Memory B cell (primary cell): ENCODE data around the gene SLC35F2.
"Not testable (repeated sequence)": the region's sequence is repeated elsewhere in the genome, so short reads cannot be mapped to it uniquely, and the experiment has no call there.

Source experiments
- ATAC-seq: fragments of 150-1000 bp; cut with Tn5 transposase; 2 replicates; pipeline ENCODE4 v1.10.0; 2021; ENCODE audit warnings: low read depth, mild to moderate bottlenecking, moderate library complexity
- DNase-seq, 2 donors: peaks; one replicate each; pipeline ENCODE4 v3.0.0; 2022; ENCODE audit warnings: low spot score in 2 of 2
- H3K27ac Mint-ChIP-seq: one replicate; pipeline ENCODE4 v1.8.0; 2022; ENCODE audit warnings: mild to moderate bottlenecking, moderate library complexity, mixed read lengths
- H3K27me3 Mint-ChIP-seq: one replicate; pipeline ENCODE4 v1.8.0; 2022; ENCODE audit warnings: mixed read lengths
- H3K36me3 Mint-ChIP-seq: one replicate; pipeline ENCODE4 v1.8.0; 2022; ENCODE audit warnings: mild to moderate bottlenecking, mixed read lengths
- H3K4me1 Mint-ChIP-seq: one replicate; pipeline ENCODE4 v1.8.0; 2022; ENCODE audit warnings: mixed read lengths
- H3K4me3 Mint-ChIP-seq: one replicate; pipeline ENCODE4 v1.8.0; 2022; ENCODE audit warnings: mild to moderate bottlenecking, moderate library complexity, mixed read lengths
- H3K9me3 Mint-ChIP-seq: one replicate; pipeline ENCODE4 v1.8.0; 2022; ENCODE audit warnings: mixed read lengths

Gene SLC35F2

DNA sequence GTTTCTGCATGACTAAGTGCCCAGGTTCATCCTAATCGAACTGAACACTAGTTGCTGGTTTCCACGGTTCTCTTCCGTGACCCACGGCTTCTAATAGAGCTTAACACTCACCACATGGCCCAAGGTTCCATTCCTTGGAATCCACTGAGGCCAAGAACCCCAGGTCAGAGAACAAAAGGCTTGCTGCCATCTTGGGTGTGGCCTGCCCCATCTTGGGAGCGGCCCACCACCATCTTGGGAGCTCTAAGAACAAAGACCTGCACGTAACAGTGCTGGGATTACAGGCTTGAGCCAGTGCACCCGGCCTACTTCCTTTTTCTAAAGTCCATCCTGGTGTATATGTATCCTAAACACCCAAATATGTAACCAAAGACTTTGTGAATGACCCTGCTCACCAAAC lies 68.8 kb downstream of the SLC35F2 start:
- no peaks in the 10 kb centered on the region for H3K4me1 Mint-ChIP-seq
- DNase-seq (no peak), ATAC-seq (no peak)
- peaks cover 21% of the 10 kb centered on the region for H3K36me3 Mint-ChIP-seq
- H3K9me3 Mint-ChIP-seq: no peaks in the 10 kb centered on the region
- H3K27ac Mint-ChIP-seq: no peak overlapping the region
- no peak overlapping the region for H3K4me3 Mint-ChIP-seq
- H3K27me3 Mint-ChIP-seq: no peaks in the 10 kb centered on the region

DNA sequence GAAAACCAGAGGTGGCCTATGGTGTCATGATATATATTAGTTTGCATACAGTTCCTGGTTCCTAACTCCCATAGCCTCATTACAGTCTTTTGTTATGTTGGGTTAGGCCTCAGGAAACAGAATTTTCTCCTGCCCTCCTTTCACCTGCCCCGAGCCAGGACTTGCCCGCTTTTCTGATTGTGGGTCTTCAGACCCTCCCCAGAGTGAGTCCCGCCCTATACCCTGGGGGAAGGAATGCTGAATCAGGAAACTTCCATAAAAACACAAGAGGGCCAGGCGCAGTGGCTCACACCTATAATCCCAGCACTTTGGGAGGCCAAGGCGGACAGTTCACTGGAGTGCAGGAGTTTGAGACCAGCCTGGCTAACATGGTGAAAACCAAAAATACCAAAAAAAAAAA lies 70.9 kb downstream of the SLC35F2 start:
- no peak for ATAC-seq
- Mint-ChIP-seq H3K4me3 (no peak overlapping the region), H3K27me3 (no peaks in the 10 kb centered on the region), H3K36me3 (peaks cover 6% of the 10 kb centered on the region), H3K27ac (no peak overlapping the region), H3K9me3 (no peaks in the 10 kb centered on the region), H3K4me1 (no peaks in the 10 kb centered on the region)
- no peak for DNase-seq

DNA sequence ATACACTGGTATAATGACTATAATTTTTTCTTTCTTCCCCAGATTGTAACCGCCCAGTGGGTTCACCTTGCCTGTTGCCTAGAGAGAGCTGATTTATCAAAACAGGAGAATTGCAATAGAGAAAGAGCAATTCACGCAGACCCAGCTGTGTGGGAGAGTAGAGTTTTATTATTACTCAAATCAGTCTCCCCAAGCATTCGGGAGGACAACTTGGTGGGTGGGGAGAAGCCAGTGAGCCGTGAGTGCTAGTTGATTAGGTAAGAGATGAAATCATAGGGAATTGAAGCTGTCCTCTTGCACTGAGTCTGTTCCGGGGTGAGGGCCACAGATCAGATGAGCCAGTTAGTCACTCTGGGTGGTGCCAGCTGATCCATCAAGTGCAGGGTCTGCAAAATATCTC lies 73.2 kb downstream of the SLC35F2 start:
- Mint-ChIP-seq H3K36me3 (no peaks in the 10 kb centered on the region), H3K4me1 (no peaks in the 10 kb centered on the region), H3K27ac (no peak overlapping the region), H3K27me3 (no peaks in the 10 kb centered on the region), H3K4me3 (no peak overlapping the region), H3K9me3 (no peaks in the 10 kb centered on the region)
- DNase-seq (no peak), ATAC-seq (no peak)

- ATAC-seq (no peak), DNase-seq (no peak)
- Mint-ChIP-seq H3K27me3 (peaks cover 3% of the 10 kb centered on the region), H3K4me3 (no peak overlapping the region), H3K27ac (no peak overlapping the region), H3K36me3 (no peaks in the 10 kb centered on the region), H3K4me1 (no peaks in the 10 kb centered on the region), H3K9me3 (no peaks in the 10 kb centered on the region)
These were observed 75.5 kb downstream of the SLC35F2 start for GRCh38 chr11:107783121-107783520.

DNA sequence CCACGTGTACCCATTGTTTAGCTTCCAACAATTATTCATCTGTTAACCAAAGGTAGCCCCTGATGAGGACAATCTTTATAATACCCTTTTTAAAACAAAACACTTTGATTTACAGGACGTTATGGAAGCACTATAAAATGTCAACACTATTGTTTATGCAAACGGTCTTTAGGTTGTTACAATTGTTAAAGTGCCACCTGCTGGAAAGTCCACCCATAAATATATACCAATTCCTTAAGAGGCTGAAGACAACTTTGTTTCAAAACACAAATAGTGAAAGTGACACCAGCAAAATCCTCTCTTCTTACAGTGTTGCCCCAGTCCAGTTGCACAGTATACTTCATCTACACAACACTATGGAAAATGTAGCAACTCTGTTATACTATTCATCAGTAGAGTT lies 77.8 kb downstream of the SLC35F2 start:
- Mint-ChIP-seq H3K27me3 (peaks cover 3% of the 10 kb centered on the region), H3K27ac (no peak overlapping the region), H3K4me3 (no peak overlapping the region), H3K9me3 (no peaks in the 10 kb centered on the region), H3K36me3 (no peaks in the 10 kb centered on the region), H3K4me1 (peaks cover 4% of the 10 kb centered on the region)
- DNase-seq (no peak), ATAC-seq (no peak)

DNA sequence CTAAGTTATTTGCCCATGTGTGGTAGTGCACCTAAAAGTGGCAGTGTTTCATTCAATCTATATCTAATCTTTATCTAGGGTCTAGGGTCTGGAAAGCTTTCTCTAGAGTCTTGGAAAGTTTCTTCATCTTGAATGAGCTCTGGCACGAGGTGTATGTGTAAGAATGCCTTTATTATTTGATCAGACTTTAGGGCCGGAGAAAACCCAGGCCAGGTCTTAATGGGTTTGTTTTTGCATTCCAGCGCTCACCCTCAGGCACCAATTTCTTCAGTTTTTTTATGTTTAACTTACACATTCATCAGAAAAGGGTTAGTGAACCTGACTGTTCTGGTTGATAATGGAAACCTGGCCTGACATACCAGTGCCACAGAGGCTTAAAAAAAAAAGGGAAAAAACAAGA lies 78.5 kb downstream of the SLC35F2 start:
- no peak for ATAC-seq
- peaks cover 4% of the 10 kb centered on the region for H3K4me1 Mint-ChIP-seq

GRCh38 chr11:107778839-107779517 lies 79.6 kb downstream of the SLC35F2 start:
- H3K27me3 Mint-ChIP-seq: peaks cover 3% of the 10 kb centered on the region
- peaks cover 4% of the 10 kb centered on the region for H3K4me1 Mint-ChIP-seq
- no peaks in the 10 kb centered on the region for H3K36me3 Mint-ChIP-seq
- H3K4me3 Mint-ChIP-seq: no peak overlapping the region
- DNase-seq (no peak), ATAC-seq (no peak)
- no peaks in the 10 kb centered on the region for H3K9me3 Mint-ChIP-seq
- H3K27ac Mint-ChIP-seq: no peak overlapping the region

More for the DNA sequence above, 78.5 kb downstream of the SLC35F2 start:
- Mint-ChIP-seq H3K9me3 (no peaks in the 10 kb centered on the region), H3K36me3 (no peaks in the 10 kb centered on the region), H3K27me3 (peaks cover 3% of the 10 kb centered on the region), H3K4me3 (no peak overlapping the region), H3K27ac (no peak overlapping the region)
- DNase-seq: no peak

GRCh38 chr11:107777110-107777509 lies 81.5 kb downstream of the SLC35F2 start:
- H3K9me3 Mint-ChIP-seq: no peaks in the 10 kb centered on the region
- peaks cover 4% of the 10 kb centered on the region for H3K4me1 Mint-ChIP-seq
- H3K27me3 Mint-ChIP-seq: peaks cover 4% of the 10 kb centered on the region
- DNase-seq: no peak
- no peak overlapping the region for H3K27ac Mint-ChIP-seq
- H3K4me3 Mint-ChIP-seq: no peak overlapping the region
- peak; percentile 41 for ATAC-seq
- no peaks in the 10 kb centered on the region for H3K36me3 Mint-ChIP-seq

DNA sequence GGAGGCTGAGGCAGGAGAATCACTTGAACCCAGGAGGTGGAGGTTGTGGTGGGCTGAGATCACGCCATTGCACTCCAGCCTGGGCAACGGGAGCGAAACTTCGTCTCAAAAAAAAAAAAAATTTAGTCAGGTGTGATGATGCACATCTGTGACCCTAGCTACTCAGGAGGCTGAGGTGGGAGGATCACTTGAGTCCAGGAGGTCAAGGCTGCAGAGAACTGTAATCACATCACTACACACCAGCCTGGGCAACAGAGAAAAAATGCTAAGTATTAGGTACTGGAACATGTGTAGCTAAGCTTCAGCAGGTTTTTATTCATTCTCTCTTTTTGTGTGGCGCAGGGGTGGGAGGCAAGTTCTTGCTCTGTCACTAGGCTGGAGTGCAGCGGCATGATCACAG lies 82.5 kb downstream of the SLC35F2 start:
- no peak overlapping the region for H3K4me3 Mint-ChIP-seq
- H3K9me3 Mint-ChIP-seq: no peaks in the 10 kb centered on the region
- no peak overlapping the region for H3K27ac Mint-ChIP-seq
- H3K27me3 Mint-ChIP-seq: peaks cover 4% of the 10 kb centered on the region
- no peak for DNase-seq
- H3K36me3 Mint-ChIP-seq: no peaks in the 10 kb centered on the region
- no peak for ATAC-seq
- peaks cover 4% of the 10 kb centered on the region for H3K4me1 Mint-ChIP-seq

GRCh38 chr11:107770551-107770951 lies 88.0 kb downstream of the SLC35F2 start:
- Mint-ChIP-seq H3K4me3 (no peak overlapping the region), H3K27me3 (peaks cover 3% of the 10 kb centered on the region), H3K4me1 (no peaks in the 10 kb centered on the region), H3K27ac (no peak overlapping the region), H3K36me3 (no peaks in the 10 kb centered on the region), H3K9me3 (no peaks in the 10 kb centered on the region)
- DNase-seq (no peak), ATAC-seq (no peak)

DNA sequence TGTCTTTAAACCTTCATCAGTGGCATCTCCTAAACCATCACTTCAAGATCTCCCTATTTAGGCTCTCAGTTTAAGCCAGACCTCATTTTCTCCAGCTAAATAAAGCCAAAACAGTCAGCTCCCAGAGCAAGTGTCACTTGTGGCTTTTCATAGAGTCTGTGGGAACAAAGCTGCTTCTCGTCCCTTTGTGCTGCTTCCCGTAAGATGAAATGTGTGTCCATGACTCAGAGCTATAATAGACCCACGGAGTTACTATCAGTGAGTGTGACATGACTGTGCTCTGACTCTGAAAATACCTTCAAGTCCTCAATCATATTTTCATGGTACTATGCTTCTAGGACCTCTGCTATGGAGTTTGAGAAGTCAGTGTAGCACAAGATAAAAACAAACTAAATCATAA lies 89.4 kb downstream of the SLC35F2 start:
- no peaks in the 10 kb centered on the region for H3K4me1 Mint-ChIP-seq
- no peak overlapping the region for H3K27ac Mint-ChIP-seq
- no peak for ATAC-seq
- H3K36me3 Mint-ChIP-seq: no peaks in the 10 kb centered on the region
- H3K9me3 Mint-ChIP-seq: no peaks in the 10 kb centered on the region
- H3K27me3 Mint-ChIP-seq: peaks cover 10% of the 10 kb centered on the region
- no peak for DNase-seq
- no peak overlapping the region for H3K4me3 Mint-ChIP-seq

GRCh38 chr11:107758719-107759355 lies 99.8 kb downstream of the SLC35F2 start:
- H3K9me3 Mint-ChIP-seq, ATAC-seq, H3K4me1 Mint-ChIP-seq, H3K27ac Mint-ChIP-seq, H3K36me3 Mint-ChIP-seq, H3K4me3 Mint-ChIP-seq, DNase-seq, H3K27me3 Mint-ChIP-seq: not testable (repeated sequence)

- H3K9me3 Mint-ChIP-seq: no peaks in the 10 kb centered on the region
- H3K36me3 Mint-ChIP-seq: no peaks in the 10 kb centered on the region
- DNase-seq (no peak), ATAC-seq (no peak)
- H3K4me1 Mint-ChIP-seq: no peaks in the 10 kb centered on the region
- no peak overlapping the region for H3K4me3 Mint-ChIP-seq
- no peak overlapping the region for H3K27ac Mint-ChIP-seq
- H3K27me3 Mint-ChIP-seq: peaks cover 6% of the 10 kb centered on the region
These were observed 100.9 kb downstream of the SLC35F2 start for GRCh38 chr11:107757661-107758060.

DNA sequence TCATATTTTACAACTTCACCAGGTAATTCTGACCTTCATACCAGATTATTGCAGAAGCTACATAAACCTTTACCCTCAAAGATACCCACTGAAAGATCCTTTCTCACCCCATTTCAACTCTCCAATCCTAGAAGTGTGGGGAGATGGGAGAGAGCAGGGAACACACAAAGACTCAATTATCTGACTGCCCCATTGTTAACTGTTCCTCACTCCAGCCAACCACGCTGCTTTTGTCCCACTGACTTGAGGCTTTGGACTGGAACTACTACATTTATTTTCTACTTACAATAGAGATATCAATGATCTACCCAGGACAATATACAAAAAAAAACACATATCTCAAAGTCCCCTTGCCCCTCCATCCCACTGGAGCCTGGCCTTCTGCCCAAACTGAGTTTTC lies 102.0 kb downstream of the SLC35F2 start:
- H3K4me1 Mint-ChIP-seq: no peaks in the 10 kb centered on the region
- DNase-seq (no peak), ATAC-seq (no peak)
- peaks cover 4% of the 10 kb centered on the region for H3K27me3 Mint-ChIP-seq
- H3K9me3 Mint-ChIP-seq: no peaks in the 10 kb centered on the region
- no peak overlapping the region for H3K27ac Mint-ChIP-seq
- H3K36me3 Mint-ChIP-seq: no peaks in the 10 kb centered on the region
- no peak overlapping the region for H3K4me3 Mint-ChIP-seq
